HG03175 (cell line): Measurements from ENCODE around the gene AARS1.
A peak's percentile ranks its signal among the peaks of the same experiment; 100 is the strongest.
"Not testable (repeated sequence)": the region's sequence is repeated elsewhere in the genome, so short reads cannot be mapped to it uniquely, and the experiment has no call there.

Experiments used
- ATAC-seq: cut with Tn5 transposase; IDR thresholded peaks from one replicate; pipeline ENCODE4 v1.9.1; 2021; ENCODE audit warnings: mild to moderate bottlenecking, moderate library complexity; ENCODE audit not compliant: unreplicated experiment

AARS1 gene

DNA sequence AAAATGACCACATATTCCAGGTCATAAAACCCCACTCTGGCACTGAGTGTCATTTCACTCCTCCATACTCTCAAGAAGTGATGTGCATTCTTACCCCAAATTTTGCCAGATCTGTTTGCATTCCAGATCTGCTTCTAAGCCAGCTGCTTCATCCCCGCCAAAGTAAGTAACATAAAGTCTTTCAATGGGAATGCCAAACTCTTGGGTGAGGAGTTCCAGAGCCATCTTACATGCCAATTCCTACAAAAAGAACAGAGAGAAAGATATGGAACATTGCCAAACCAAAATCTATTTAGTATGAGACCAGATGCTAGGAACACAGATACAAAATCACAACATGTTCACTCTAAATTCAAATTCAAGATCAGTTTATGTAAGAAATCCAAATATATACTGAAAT lies 12.9 kb downstream of the AARS1 start:
- ATAC-seq, result no peak

DNA sequence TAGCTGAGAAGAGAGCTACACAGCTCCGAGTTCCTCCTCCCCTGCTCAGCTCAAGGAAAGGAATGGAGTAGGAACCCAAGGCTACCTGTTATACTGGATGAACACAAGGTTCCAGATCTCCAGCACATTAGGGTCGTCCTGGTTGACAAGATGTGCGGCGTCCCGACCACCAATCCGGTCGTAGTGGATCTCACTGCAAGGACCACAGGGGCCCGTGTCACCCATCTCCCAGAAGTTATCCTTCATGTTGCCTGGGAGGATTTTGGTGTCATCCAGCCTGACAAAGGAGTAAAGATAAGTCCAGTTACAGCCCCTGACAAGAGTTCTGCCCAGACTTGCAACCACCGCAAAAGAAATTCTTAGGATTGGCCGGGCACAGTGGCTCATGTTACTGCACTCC lies 17.6 kb downstream of the AARS1 start:
- no peak for ATAC-seq

DNA sequence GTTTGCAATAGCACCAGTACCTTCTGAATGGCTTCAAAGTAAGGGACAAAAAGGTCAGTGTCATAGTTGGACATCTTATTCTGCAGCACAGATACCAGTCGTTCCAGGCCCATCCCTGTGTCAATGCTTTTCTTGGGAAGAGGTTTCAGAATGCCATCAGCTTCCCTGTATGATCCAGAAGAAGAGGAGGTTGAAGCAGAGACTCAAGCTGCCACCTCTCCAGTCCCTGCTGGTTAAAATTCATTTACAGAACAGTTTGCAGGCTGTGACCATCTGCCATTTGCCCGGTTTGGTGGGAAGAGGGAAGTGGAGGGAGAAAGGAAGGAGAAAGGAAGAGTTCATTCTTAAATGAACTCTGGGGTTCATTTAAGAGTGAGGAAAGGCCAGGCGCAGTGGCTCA lies 19.1 kb downstream of the AARS1 start:
- ATAC-seq, result no peak

DNA sequence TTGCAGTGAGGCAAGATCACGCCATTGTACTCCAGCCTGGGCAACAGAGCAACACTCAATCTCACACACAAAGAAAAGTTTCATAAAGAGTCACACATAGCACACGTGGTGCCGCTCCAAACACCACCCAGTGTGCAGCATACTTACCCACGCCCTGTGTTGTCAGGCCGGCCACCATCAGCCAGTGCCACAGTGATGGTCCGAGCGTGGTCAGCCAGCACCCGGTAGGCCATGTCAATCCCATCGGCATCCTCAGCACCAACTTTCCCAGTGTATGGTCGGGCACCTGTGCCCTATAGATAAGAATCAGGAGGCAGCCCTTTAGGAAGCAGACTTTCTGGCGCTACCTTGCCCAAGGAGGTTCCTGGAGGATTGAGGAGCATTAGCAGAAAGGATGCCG lies 19.8 kb downstream of the AARS1 start:
- ATAC-seq, result no peak

DNA sequence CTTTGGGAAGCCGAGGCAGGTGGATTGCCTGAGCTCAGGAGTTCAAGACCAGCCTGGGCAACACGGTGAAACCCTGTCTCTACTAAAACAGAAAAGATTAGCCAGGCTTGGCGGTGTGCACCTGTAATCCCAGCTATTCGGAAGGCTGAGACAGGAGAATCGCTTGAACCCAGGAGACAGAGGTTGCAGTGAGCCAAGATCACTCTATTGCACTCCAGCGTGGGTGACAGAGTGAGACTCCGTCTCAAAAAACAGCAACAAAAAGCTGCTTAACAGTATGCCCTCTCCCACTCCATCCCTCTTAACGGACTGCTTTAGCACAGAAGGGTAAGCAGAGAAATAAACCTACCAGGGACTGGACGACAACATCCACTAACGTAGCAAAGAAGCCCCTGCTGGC lies 21.4 kb downstream of the AARS1 start:
- ATAC-seq, result not testable (repeated sequence)

DNA sequence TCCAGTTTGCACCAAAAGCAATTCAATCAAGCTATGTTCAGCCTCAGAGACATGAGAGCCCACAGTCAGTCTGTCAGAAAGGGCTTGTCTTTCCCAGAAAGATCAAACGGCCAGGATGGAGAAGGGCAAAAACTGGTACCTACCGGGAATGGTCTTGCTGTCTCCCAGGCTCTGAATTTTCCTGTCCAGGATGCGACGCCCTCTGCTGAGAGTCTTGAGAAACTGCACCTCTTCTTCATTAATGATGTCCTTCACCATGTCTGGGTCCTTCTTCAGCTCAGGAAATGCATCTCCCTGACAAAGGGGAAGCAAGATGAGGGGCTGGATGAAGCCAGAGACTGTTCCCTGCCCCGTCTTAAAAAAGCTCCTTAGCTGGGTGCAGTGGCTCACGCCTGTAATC lies 21.8 kb downstream of the AARS1 start:
- ATAC-seq, result no peak

DNA sequence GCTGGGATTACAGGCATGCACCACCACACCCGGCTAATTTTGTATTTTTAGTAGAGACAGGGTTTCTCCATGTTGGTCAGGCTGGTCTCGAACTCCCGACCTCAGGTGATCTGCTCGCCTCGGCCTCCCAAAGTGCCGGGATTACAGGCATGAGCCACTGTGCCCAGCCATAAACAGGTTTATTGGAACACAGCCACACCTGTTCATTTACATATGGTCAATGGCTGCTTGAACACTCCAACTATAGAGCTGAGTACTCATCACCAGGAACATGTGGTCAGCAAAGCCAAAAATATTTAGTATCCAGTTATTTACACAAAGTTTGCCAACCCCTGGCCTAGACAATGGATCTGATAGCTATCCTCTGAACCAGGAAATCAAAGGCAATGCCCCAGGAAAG lies 29.4 kb downstream of the AARS1 start:
- not testable (repeated sequence) for ATAC-seq

DNA sequence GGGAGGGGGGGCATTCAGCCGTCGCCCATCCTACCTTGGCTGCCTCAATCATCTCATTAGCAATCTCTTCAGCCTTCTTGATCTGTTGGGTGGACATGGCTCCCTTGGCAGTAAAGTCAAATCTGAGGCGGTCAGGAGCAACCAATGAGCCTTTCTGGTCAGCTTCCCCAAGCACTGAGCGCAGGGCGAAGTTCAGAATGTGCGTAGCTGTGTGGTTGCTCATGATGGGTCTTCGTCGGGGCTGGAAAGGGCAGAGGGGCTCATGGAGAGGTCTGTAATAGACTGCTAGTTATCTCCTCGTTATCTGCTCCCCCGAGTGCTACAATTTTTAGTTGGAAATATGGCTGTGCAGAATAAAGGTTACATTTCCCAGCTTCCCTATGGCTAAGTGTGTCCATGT lies 30.4 kb downstream of the AARS1 start:
- no peak for ATAC-seq

DNA sequence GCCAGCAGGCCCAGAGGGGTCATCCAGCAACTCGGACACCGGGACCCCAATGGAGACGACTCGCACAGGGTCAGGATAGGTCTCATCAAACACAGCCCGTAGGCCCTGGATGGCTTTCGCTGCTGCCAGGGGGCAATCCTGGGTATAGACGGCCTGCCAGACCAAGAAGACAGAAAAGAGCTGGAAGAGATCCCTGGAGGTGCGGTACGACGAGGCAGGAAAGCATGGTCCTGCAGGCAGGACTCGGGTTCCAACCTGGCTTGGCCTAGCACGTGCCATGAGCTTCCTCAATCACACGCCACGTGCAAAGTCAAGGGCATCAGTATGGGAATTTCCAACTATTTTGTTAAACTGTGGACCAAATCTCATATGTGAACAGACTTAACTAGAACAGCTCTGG lies 31.2 kb downstream of the AARS1 start:
- no peak for ATAC-seq

DNA sequence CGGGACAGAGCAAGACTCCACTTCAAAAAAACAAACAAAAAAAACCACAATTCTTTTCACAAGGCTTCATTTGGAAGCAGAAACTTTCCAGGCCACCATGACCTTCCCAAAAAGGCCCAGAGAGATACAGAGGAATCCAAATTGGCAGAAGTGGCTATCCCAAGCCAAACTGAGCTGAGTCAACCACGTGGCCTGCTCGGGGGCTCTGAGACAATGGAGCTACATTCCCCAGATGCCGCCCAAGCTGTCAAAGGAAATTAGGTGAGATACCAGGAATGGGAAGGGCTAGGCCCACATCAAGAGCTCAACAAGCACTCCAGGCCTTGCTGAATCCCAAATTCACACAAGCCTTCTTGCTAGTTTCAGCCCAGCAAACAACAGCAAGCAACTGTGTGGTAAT lies 31.9 kb downstream of the AARS1 start:
- ATAC-seq, result no peak

DNA sequence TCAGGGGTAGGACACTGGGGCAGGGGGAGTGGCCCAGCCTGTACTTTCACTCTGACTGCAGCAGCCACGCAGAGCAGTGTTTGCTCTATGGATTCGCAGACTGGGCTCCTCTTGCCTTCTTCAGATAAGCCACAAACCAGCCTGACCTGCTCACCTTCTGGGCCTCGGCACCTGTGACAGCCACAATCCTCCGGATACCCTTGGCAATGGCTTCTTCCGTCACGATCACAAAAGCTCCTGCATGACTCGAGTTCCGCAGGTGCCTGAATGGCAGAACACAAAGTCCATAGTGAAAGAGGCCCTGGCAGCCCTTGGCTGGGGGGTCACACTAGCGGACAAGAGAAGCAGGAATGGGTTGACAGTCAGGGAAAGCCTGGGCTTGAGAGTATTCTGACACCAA lies 33.7 kb downstream of the AARS1 start:
- no peak for ATAC-seq

DNA sequence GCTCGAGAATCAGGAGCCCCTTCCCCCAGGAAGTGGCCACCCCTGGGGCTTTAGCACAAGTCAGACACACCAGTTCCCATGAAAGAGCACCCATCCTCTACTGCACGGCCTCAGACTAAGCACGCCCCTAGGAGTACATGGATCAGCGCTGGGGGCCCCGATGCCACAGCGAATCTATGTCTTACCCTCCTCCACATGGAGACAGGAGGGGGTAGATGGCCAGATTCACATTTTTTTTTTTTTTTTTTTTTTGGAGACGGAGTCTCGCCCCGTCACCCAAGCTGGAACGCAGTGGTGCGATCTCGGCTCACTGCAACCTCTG lies 34.4 kb downstream of the AARS1 start:
- ATAC-seq, result no peak

DNA sequence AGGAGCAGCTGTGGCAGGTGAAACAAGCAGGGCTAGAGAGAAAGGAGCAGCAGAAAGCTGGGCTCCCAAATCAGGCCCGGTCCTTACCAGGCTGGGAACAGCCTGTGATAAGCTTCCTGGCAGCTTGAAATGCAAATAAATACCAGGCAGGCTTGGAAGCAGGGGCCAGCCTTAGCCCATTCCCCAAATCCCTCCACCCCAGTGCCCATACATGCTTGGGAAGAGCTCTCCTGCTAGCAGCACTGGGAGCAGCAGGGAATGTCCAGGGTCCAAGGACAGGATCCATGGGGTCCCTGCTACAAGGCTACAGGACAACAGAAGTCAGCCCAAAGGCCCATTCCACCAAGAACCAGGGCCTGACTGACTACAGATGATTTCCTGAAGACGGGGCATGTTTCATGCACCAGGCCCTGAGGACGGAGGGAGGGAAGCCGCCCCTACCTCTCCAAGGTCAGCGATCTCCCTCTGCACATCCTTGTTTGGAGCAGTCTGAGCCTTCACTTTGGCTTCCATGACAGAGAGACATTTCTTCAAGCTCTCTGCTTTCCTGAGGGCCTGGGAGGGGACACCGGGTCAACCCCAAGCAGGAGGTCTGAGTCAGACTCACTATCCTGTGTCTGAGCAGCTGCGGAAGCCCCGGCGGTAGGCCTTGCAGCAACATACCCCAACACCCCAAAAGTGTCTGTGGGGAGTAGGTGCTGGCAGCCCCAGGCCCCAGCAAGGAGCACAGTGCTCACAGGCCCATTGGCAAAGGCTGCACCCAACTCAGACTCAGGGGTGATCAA lies 34.9 kb downstream of the AARS1 start:
- ATAC-seq, result no peak

DNA sequence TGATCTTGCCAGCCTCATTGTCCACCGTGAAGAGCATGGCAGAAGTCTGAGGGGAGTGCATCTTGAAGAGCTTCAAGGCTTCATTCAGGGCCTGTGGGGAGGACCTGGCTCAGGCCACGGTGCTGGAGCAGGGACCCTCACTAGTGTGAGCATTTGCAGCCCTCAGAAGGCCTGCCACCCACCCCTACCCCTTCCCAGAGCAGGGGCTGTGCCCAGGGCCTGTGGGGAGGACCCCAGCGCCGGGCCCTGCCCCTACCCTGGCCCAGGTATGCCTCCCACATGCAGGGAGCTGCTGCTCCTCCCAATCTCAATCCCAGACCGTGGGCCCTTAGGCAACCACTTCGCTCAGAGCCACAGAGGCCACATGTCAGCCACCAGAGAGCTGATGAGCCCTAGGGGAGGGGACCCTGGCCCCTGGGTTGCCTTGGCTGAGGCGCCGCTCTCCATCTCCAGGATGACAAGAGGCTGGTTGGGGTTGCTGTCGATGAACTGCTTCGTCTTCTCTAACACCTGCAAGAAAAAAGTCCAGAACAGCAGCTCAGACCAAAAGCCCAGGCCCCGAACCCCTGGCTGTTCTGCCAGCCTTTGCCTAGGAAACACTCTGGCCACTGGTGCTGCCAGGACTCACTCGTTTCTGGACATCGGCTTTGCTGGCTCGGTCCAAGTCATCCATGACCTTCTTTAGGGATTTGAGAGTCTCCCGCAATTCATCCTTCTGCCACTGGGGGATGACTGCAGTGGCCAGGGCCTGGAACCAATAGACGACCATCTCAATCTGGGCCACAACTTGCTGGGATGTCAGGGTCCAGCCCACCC lies 35.8 kb downstream of the AARS1 start:
- ATAC-seq, result no peak

DNA sequence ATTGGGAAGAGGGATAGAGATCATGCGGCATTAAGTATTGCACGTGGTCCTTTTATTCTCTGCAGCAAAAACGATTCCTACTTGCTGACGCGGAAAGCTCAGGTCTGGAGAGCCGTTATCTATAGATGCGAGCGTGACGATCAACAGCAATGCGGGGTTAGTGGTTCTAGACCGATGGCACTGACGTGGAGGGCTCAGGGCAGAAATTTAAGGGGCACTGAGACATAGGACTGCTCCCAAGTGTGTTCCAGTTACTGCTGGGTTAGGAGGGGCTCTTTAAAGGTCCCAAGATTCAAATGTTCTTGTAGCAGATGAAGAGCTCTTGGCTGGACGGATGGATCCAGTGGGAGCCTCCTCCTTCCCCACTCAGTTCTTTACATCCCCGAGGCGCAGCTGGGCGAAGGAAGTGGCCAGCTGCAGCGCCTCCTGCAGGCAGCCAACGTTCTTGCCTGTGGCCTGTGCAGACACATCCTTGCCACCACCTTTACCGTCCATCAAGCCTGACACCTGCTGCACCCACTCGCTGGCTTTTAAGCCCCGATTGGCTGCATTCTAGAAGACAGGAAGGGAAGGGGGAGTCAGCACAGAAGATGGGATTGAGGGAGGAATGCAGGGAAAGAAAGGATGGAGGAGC lies 36.8 kb downstream of the AARS1 start:
- ATAC-seq, result no peak

DNA sequence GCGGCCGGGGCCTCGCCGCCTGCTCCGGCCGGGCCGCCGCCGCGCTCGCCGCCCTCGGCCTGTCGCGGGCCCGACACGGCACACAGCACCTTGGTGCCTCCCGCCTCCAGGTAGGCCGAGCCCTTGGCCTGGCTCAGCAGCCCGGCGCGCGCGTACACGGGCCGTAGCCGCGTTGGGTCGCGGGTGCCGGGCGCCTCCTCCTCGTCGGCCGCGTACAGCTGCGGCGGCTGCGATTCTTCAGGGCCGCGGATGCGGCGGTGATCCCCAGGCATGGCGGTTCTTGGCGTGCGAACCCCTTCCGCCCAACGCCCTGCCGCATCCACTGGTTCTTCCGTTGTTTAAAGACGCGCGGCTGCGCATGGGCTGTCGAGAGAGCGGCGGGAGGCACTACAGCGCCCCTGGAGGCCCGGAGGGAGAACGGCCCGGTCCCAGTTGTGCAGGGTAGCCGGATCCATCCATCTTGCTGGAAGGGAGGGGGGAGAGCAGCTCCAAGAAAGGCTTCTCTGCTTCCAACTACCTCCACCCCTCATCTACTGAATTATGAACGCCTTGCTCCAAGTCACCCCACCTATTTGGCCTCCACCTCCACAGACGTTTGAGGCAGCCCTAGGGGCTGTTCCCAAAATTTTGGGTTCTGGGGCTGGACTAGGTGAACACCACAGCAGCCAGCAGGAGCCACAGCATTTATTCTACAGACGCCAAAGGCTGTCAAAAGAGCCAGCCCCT lies 37.5 kb downstream of the AARS1 start, which contains the start of gene EXOSC6:
Gene EXOSC6, minus strand, starts transcription at position 312 of the 726 bp plus-strand sequence. Its CDS starts 40 bp downstream, at position 272.
- peak; percentile 92 for ATAC-seq

DNA sequence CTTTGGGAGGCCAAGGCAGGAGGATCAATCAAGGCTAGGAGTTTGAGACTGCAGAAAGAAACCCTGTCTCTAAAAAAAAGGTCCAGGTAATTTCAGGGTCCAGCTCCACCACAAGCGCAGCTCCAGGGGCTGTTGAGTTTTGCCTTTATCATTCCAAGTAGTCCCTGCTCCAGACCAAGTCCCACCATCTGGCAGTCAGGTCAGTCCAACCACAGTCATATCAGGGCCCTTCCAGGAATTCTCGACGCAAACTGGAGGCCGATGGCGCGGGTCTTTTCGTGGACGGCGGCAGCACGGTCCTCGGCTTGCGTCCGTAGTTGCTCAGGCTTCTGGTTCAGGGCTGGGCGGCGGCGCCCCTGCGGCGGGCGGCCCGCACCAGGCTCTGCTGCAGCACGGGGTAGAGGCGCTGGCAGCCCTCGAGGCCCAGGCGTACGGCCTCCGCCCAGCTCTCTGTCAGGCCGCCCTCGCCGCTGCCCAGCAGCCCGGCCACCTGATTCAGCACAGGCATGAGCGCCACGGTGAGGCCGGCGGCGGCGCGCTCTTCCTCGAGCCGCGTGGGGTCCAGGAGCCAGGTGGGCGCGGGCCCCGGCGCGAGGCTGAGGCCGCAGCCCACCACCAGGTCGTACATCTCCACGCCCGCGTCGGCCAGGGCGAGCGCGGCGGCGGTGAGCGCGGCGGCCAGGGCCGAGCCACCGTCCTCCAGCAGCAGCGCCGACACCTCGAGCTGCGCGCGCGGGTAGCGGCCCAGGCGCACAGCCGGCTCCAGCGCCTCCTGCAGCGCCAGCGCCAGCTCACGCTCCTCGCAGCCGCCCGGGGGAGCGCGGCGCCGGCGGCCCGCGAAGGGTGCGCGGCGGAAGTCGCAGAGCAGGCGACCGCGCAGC lies 38.3 kb downstream of the AARS1 start:
- ATAC-seq, result peak; percentile 56

DNA sequence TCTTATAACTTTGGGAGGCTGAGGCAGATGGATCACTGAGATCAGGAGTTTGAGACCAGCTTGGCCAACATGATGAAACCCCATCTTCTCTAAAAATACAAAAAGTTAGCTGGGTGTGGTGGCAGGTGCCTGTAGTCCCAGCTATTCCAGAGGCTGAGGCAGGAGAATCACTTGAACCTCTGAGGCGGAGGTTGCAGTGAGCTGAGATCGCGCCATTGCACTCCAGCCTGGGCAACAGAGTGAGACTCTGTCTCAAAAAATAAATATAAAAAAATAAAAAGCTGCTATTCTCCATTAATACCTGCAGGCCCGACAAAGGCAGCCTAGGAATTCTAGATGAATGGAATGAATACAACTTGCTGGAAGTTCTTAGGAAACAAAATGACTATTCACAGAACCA lies 39.6 kb downstream of the AARS1 start:
- ATAC-seq, result not testable (repeated sequence)

DNA sequence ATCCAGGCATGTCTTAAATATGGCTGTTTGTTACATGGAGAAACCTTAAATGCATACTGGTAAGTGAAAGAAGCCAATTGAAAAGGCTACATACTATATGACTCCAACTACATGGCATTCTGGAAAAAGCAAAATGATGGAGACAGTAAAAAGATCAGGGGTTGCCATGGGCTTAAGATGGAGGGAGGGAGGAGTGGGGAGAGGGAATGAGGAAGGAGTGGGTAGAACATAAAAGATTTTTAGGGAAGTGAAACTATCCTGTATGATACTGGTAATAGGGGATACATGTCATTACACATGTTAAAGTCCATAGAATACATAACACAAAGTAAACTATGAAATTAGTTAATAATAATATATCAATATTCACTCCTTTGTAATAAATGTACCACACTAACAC lies 50.5 kb downstream of the AARS1 start:
- ATAC-seq, result not testable (repeated sequence)

DNA sequence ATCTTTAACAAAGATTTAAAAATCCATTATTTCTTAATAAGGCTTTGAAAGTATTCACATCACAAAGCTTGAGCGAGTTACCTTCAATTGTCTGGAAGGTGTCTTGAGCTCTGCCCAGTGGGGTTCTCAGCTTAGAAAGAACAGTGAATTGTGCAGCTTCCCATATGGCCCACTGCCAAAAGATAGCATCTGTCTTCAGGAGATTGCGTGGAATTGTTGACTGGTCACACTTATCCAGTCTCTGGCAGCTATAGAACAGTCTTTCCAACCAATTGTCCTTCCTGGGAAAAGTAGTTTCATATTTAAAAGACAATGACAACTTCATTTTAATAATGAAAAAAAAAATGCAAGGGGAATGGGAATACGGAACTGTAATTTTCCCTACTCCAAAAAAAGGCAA lies 57.5 kb downstream of the AARS1 start:
- ATAC-seq, result not testable (repeated sequence)
